ENCODE results near the gene SP4.

DNA sequence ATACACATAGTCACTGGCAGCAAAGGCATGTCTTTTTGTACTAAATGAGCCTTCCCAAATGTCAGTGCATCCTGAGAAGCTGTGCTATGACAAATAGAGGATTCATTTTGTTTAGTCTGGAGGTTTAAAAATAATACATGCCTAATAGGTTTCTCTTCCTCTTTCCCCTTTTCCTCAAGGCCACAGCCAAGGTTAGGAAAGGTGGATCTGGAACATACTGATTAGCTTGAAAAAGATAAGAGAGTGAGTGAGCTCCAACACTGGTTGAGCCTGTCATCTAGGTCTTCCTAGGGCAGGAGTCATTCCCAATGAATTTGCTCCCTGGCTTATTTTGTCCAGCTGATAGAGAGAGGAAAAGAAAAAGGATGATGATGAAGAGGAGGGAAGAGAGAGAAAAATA, 14.4 kb upstream of the SP4 start:
- TF ChIP-seq, protein P1, sequence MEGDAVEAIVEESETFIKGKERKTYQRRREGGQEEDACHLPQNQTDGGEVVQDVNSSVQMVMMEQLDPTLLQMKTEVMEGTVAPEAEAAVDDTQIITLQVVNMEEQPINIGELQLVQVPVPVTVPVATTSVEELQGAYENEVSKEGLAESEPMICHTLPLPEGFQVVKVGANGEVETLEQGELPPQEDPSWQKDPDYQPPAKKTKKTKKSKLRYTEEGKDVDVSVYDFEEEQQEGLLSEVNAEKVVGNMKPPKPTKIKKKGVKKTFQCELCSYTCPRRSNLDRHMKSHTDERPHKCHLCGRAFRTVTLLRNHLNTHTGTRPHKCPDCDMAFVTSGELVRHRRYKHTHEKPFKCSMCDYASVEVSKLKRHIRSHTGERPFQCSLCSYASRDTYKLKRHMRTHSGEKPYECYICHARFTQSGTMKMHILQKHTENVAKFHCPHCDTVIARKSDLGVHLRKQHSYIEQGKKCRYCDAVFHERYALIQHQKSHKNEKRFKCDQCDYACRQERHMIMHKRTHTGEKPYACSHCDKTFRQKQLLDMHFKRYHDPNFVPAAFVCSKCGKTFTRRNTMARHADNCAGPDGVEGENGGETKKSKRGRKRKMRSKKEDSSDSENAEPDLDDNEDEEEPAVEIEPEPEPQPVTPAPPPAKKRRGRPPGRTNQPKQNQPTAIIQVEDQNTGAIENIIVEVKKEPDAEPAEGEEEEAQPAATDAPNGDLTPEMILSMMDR (IDR thresholded peaks at IDR 0.05), result no peak
- no peak for TF ChIP-seq POLR2AphosphoS5 (IDR thresholded peaks at IDR 0.05; ENCODE audit: insufficient read depth in 1 of 2, low read depth in 1 of 2)
